IMR-90 (cell line): ENCODE measurements around the gene OR4D6. TPM values are rescaled to one million over a fixed set of nuclear protein-coding genes. Genes with fewer than 3 reads are reported as not detected.
"Not testable (repeated sequence)": the region's sequence is repeated elsewhere in the genome, so short reads cannot be mapped to it uniquely, and the experiment has no call there.

Experiments used
- ATAC-seq: fragments of 200-7000 bp; cut with Tn5 transposase; 2 replicates; pipeline ENCODE4 v1.9.1; 2020; ENCODE audit warnings: low read depth, mild to moderate bottlenecking, moderate library complexity
- BruUV-seq: library from RNA; stranded (reverse); fragments of 400-500 nt; replicated peaks from 2 replicates; lab custom pipeline; 2021; lab: Mats Ljungman, UMichigan
- CTCF ChIA-PET: fragments of 300-600 bp; formaldehyde crosslinking; extraction: SDS; loops from one replicate; lab custom pipeline; 2021; ENCODE audit warnings: antibody characterized with exemption; lab: Yijun Ruan, JAX
- POLR2A ChIA-PET: fragments of 300-600 bp; sonication (Branson Sonifier 250); formaldehyde crosslinking; loops from one replicate; lab custom pipeline; 2022; ENCODE audit warnings: antibody characterized with exemption; ENCODE audit not compliant: unreplicated experiment; lab: Charles Lee
- DNase-seq: peaks from one replicate; pipeline ENCODE4 v3.0.0; 2013
- H2AFZ ChIP-seq: replicated peaks from 2 replicates; pipeline ENCODE3; 2013; ENCODE audit warnings: low read length, mild to moderate bottlenecking; ENCODE audit not compliant: poor library complexity
- H2AK5ac ChIP-seq: 2 replicates; pipeline ENCODE4 v1.6.1; 2013; ENCODE audit warnings: low read depth, low read length, inconsistent platforms
- H2AK9ac ChIP-seq: replicated peaks from 2 replicates; pipeline ENCODE3; 2013; ENCODE audit warnings: mild to moderate bottlenecking, low read depth, low read length, moderate library complexity; ENCODE audit not compliant: poor library complexity
- H2BK120ac ChIP-seq: 2 replicates; pipeline ENCODE4 v1.6.1; 2013; ENCODE audit warnings: low read depth, low read length, inconsistent platforms
- H2BK15ac ChIP-seq: 3 replicates; pipeline ENCODE4 v1.6.1; 2013; ENCODE audit warnings: low read depth, low read length, inconsistent platforms
- H2BK20ac ChIP-seq: 2 replicates; pipeline ENCODE4 v1.6.1; 2013; ENCODE audit warnings: low read depth, mild to moderate bottlenecking, inconsistent platforms, low read length, moderate library complexity
- H2BK5ac ChIP-seq: 2 replicates; pipeline ENCODE4 v1.6.1; 2013; ENCODE audit warnings: mild to moderate bottlenecking, low read depth, low read length, inconsistent platforms; ENCODE audit not compliant: poor library complexity, severe bottlenecking
- H3K14ac ChIP-seq: replicated peaks from 2 replicates; pipeline ENCODE4 v1.6.1; 2013; ENCODE audit warnings: low read depth, low read length, inconsistent platforms
- H3K18ac ChIP-seq: 2 replicates; pipeline ENCODE4 v1.6.1; 2013; ENCODE audit warnings: low read depth, low read length, control low read depth
- H3K23ac ChIP-seq: 2 replicates; pipeline ENCODE4 v1.6.1; 2013; ENCODE audit warnings: low read depth, low read length, inconsistent platforms
- H3K27ac ChIP-seq: 2 replicates; pipeline ENCODE4 v1.5.1; 2013; ENCODE audit warnings: mild to moderate bottlenecking, control low read depth, low read length; ENCODE audit not compliant: insufficient read depth
- H3K27me3 ChIP-seq: 2 replicates; pipeline ENCODE4 v1.6.1; 2013; ENCODE audit warnings: low read length; ENCODE audit not compliant: control insufficient read depth, insufficient read depth
- H3K36me3 ChIP-seq: 2 replicates; pipeline ENCODE4 v1.6.1; 2013; ENCODE audit warnings: low read length, mixed read lengths; ENCODE audit not compliant: control insufficient read depth, insufficient read depth
- H3K4ac ChIP-seq: 2 replicates; pipeline ENCODE4 v1.6.1; 2013; ENCODE audit warnings: low read depth, low read length, inconsistent platforms
- H3K4me1 ChIP-seq: 2 replicates; pipeline ENCODE4 v1.6.1; 2013; ENCODE audit warnings: low read length, mixed read lengths; ENCODE audit not compliant: control insufficient read depth, insufficient read depth
- H3K4me2 ChIP-seq: 2 replicates; pipeline ENCODE4 v1.6.1; 2013; ENCODE audit warnings: low read depth, mild to moderate bottlenecking, control low read depth, low read length, moderate library complexity
- H3K4me3 ChIP-seq: 2 replicates; pipeline ENCODE4 v1.5.1; 2013; ENCODE audit warnings: low read depth, mild to moderate bottlenecking, control low read depth, low read length, moderate library complexity; ENCODE audit not compliant: insufficient read depth
- H3K56ac ChIP-seq: 2 replicates; pipeline ENCODE4 v1.6.1; 2013; ENCODE audit warnings: low read length, inconsistent platforms; ENCODE audit not compliant: insufficient read depth; ENCODE audit errors: extremely low read depth
- H3K79me1 ChIP-seq, 2 experiments: 2 replicates each; pipeline ENCODE4 v1.6.1; 2013; ENCODE audit warnings: low read length in 2 of 2, inconsistent platforms in 1 of 2, low read depth in 1 of 2
- H3K9ac ChIP-seq: 2 replicates; pipeline ENCODE4 v1.6.1; 2013; ENCODE audit warnings: low read depth, low read length, control low read depth
- H3K9me1 ChIP-seq: 2 replicates; pipeline ENCODE4 v1.6.1; 2013; ENCODE audit warnings: low read length, inconsistent platforms; ENCODE audit not compliant: insufficient read depth
- H3K9me3 ChIP-seq: 2 replicates; pipeline ENCODE4 v1.6.1; 2013; ENCODE audit warnings: low read length; ENCODE audit not compliant: control insufficient read depth, insufficient read depth
- H4K20me1 ChIP-seq: 2 replicates; pipeline ENCODE4 v1.6.1; 2013; ENCODE audit warnings: low read length, inconsistent platforms; ENCODE audit not compliant: insufficient read depth
- H4K5ac ChIP-seq: 2 replicates; pipeline ENCODE4 v1.6.1; 2013; ENCODE audit warnings: mild to moderate bottlenecking, low read depth, low read length, control low read depth
- H4K8ac ChIP-seq, 2 experiments: 2 replicates each; pipeline ENCODE4 v1.6.1; 2013; ENCODE audit warnings: low read depth in 2 of 2, low read length in 2 of 2, control low read depth in 1 of 2, inconsistent platforms in 1 of 2
- H4K91ac ChIP-seq: 2 replicates; pipeline ENCODE4 v1.6.1; 2013; ENCODE audit warnings: low read depth, low read length, inconsistent platforms; ENCODE audit not compliant: insufficient read depth
- WGBS, 2 experiments: methylation state at CpG; one replicate each; pipeline versions ENCODE4 v1.1.5 to v1.1.7; 2013; ENCODE audit warnings: missing lambda C conversion rate in 2 of 2; ENCODE audit not compliant: insufficient read length in 1 of 2; ENCODE audit errors: extremely low coverage in 2 of 2; 5-methylcytosine and 5-hydroxymethylcytosine counted together
- dilution Hi-C: fragments of 300-500 bp; cut with HindIII; formaldehyde crosslinking; loops from one replicate; pipeline ENCODE4 v1.14.3; 2018; ENCODE audit warnings: low sequenced_read_pairs; ENCODE audit not compliant: unreplicated experiment
- in situ Hi-C: fragments of 300-500 bp; cut with MboI; formaldehyde crosslinking; loops from 3 replicates; pipeline ENCODE4 v1.14.3; 2019; ENCODE audit warnings: low sequenced_read_pairs, inconsistent platforms, mixed read lengths
- intact Hi-C: fragments of 100-400 bp; cut with micrococcal nuclease; formaldehyde crosslinking; loops from 2 replicates; pipeline ENCODE4 v1.10.0; 2022
- polyA plus RNA-seq, 3 experiments: library from polyadenylated mRNA; depleted of rRNA; stranded (reverse); fragments of >200 nt; gene quantifications; 2 replicates each; pipeline ENCODE4 v1.2.3, GENCODE V29; 2012; ENCODE audit warnings: low replicate concordance in 1 of 3
- total RNA-seq: library from RNA; depleted of rRNA; stranded (reverse); fragments of >200 nt; gene quantifications from 2 replicates; pipeline ENCODE4 v1.2.3, GENCODE V29; 2012

OR4D6 gene
- total and polyA plus RNA-seq, 2 of the 4 experiments (the other 2 are of a cell fraction): not detected

GRCh38 chr11:59445624-59446023 is 11.1 kb upstream of the OR4D6 start:
- WGBS, 2 experiments: no CpG with 5 or more reads among the region's 1 CpG
- intact Hi-C loops: not testable (repeated sequence)

More at GRCh38 chr11:59445624-59446023, 11.1 kb upstream of the OR4D6 start:
- in situ Hi-C loops, H3K14ac ChIP-seq, H3K4me3 ChIP-seq, H3K9me3 ChIP-seq, H2BK20ac ChIP-seq, H2BK120ac ChIP-seq, H3K18ac ChIP-seq, H2AK5ac ChIP-seq, H3K79me1 ChIP-seq, H3K4ac ChIP-seq, H3K9ac ChIP-seq, H3K23ac ChIP-seq, H2BK5ac ChIP-seq, POLR2A ChIA-PET, H4K8ac ChIP-seq, H3K36me3 ChIP-seq, DNase-seq, H3K27me3 ChIP-seq, CTCF ChIA-PET, H4K91ac ChIP-seq, H4K5ac ChIP-seq, H3K9me1 ChIP-seq, H3K4me2 ChIP-seq, H2AFZ ChIP-seq, H3K27ac ChIP-seq, H4K20me1 ChIP-seq, H3K56ac ChIP-seq, H2AK9ac ChIP-seq, H2BK15ac ChIP-seq, ATAC-seq, dilution Hi-C loops, H3K4me1 ChIP-seq, BruUV-seq: not testable (repeated sequence)
